GM12878 (cell line): ENCODE data around the gene FUZ. TPM values are rescaled to one million over a fixed set of nuclear protein-coding genes. Genes with fewer than 3 reads are reported as not detected.

Experiments used
- CEBPB ChIP-seq, 2 experiments: fragments of 150-350 bp in 1 of 2; IDR thresholded peaks; 2 replicates each; pipeline ENCODE4 v1.6.1; 2012 to 2014; ENCODE audit warnings: low read depth in 2 of 2, low read length in 2 of 2, borderline replicate concordance in 1 of 2, inconsistent platforms in 1 of 2
- HDAC2 ChIP-seq: fragments of 200-600 bp; sonication (generic); IDR thresholded peaks from 2 replicates; pipeline ENCODE4 v1.6.1; 2017
- HSF1 ChIP-seq: fragments of 150-350 bp; IDR thresholded peaks from 2 replicates; pipeline ENCODE4 v1.6.1; 2014; ENCODE audit warnings: mild to moderate bottlenecking, low read depth, low read length
- MYB ChIP-seq: fragments of 150-350 bp; IDR thresholded peaks from 2 replicates; pipeline ENCODE4 v1.6.1; 2014; ENCODE audit warnings: mild to moderate bottlenecking, low read depth, low read length, borderline replicate concordance
- MYC ChIP-seq: IDR thresholded peaks from 2 replicates; pipeline ENCODE4 v1.6.1; 2011; ENCODE audit warnings: mild to moderate bottlenecking, low read length, moderate library complexity, inconsistent platforms; ENCODE audit not compliant: insufficient read depth, insufficient replicate concordance, insufficient read length, severe bottlenecking
- NFYA ChIP-seq: IDR thresholded peaks from 2 replicates; pipeline ENCODE4 v1.6.1; 2011; ENCODE audit warnings: low read depth, mild to moderate bottlenecking, low read length, improper control_type of control experiment, borderline replicate concordance
- PAX8 ChIP-seq: fragments of 450-650 bp; IDR thresholded peaks from 2 replicates; pipeline ENCODE4 v1.6.1; 2017; ENCODE audit warnings: mild to moderate bottlenecking, moderate library complexity
- PML ChIP-seq: IDR thresholded peaks from 2 replicates; pipeline ENCODE4 v1.6.1; 2012; ENCODE audit warnings: low read length, inconsistent platforms
- RCOR1 ChIP-seq: conservative IDR thresholded peaks from 2 replicates; pipeline ENCODE4 v1.6.1; 2012; ENCODE audit warnings: low read depth, low read length, improper control_type of control experiment
- RELA ChIP-seq: fragments of 450-650 bp; IDR thresholded peaks from 2 replicates; pipeline ENCODE4 v1.8.0; 2014; ENCODE audit warnings: borderline replicate concordance; ENCODE audit not compliant: partially characterized antibody
- SMAD5 ChIP-seq: IDR thresholded peaks from 2 replicates; pipeline ENCODE4 v1.6.1; 2016; ENCODE audit warnings: antibody characterized with exemption, low read depth
- SMC3 ChIP-seq: IDR thresholded peaks from 2 replicates; pipeline ENCODE4 v1.6.1; 2011; ENCODE audit warnings: low read length, improper control_type of control experiment, borderline replicate concordance
- SP1 ChIP-seq: IDR thresholded peaks from one replicate; pipeline ENCODE4 v1.6.1; 2011; ENCODE audit warnings: low read depth, low read length
- SREBF1 ChIP-seq: IDR thresholded peaks from 2 replicates; pipeline ENCODE4 v1.6.1; 2012; ENCODE audit warnings: mild to moderate bottlenecking, low read length
- SREBF2 ChIP-seq: IDR thresholded peaks from 2 replicates; pipeline ENCODE4 v1.6.1; 2012; ENCODE audit warnings: mild to moderate bottlenecking, low read length
- SUZ12 ChIP-seq: fragments of 200-600 bp; sonication (generic); IDR thresholded peaks from one replicate; pipeline ENCODE4 v1.6.1; 2018; ENCODE audit warnings: antibody characterized with exemption, mild to moderate bottlenecking; ENCODE audit not compliant: unreplicated experiment
- TAF1 ChIP-seq: IDR thresholded peaks from 2 replicates; pipeline ENCODE4 v1.6.1; 2011; ENCODE audit warnings: mild to moderate bottlenecking, low read depth, low read length, borderline replicate concordance
- polyA plus RNA-seq, 11 experiments: library from polyadenylated mRNA; depleted of rRNA in 4 of 11; unstranded in 6 of 11; stranded (reverse) in 5 of 11; fragments of >200 nt; fragmentation: Nextera tagmentation in 4 of 11; fragmentation: Illumina TruSeq in 1 of 11; extraction: Ambion mirVana in 4 of 11; extraction: Trizol in 1 of 11; gene quantifications; 1 replicate in 1 of 11; 2 replicates in 10 of 11; pipeline versions ENCODE4 v1.2.1 to v1.2.3, GENCODE V29; 2011 to 2016; ENCODE audit warnings: inconsistent platforms in 2 of 11, missing spikeins in 2 of 11, low read depth in 1 of 11
- total RNA-seq, 4 experiments: library from RNA; depleted of rRNA in 3 of 4; stranded (reverse); fragments of >200 nt in 3 of 4; fragmentation: Illumina TruSeq in 1 of 4; extraction: Trizol in 1 of 4; gene quantifications; 2 replicates each; pipeline versions ENCODE4 v1.2.1 to v1.2.3, GENCODE V29; 2013 to 2021
- TF ChIP-seq, protein P1 (sequence below): IDR thresholded peaks from 2 replicates; pipeline ENCODE4 v1.6.1; 2011; ENCODE audit warnings: low read depth, mild to moderate bottlenecking, low read length, moderate library complexity, borderline replicate concordance; ENCODE audit errors: extremely low read depth
- TF ChIP-seq, protein P2 (sequence below): fragments of 450-650 bp; formaldehyde crosslinking; IDR thresholded peaks from 2 replicates; pipeline ENCODE4 v1.4.0; 2022; ENCODE audit warnings: mild to moderate bottlenecking, moderate library complexity
- TF ChIP-seq, protein P3 (sequence below): IDR thresholded peaks from 2 replicates; pipeline ENCODE4 v1.6.1; 2011; ENCODE audit warnings: low read depth, low read length, improper control_type of control experiment, borderline replicate concordance

Gene FUZ
- total and polyA plus RNA-seq, 10 of the 15 experiments (the other 5 are each of a cell fraction or from before 2014, with no cell fraction given): 0.18 to 11.5 (median 8.8) TPM

DNA sequence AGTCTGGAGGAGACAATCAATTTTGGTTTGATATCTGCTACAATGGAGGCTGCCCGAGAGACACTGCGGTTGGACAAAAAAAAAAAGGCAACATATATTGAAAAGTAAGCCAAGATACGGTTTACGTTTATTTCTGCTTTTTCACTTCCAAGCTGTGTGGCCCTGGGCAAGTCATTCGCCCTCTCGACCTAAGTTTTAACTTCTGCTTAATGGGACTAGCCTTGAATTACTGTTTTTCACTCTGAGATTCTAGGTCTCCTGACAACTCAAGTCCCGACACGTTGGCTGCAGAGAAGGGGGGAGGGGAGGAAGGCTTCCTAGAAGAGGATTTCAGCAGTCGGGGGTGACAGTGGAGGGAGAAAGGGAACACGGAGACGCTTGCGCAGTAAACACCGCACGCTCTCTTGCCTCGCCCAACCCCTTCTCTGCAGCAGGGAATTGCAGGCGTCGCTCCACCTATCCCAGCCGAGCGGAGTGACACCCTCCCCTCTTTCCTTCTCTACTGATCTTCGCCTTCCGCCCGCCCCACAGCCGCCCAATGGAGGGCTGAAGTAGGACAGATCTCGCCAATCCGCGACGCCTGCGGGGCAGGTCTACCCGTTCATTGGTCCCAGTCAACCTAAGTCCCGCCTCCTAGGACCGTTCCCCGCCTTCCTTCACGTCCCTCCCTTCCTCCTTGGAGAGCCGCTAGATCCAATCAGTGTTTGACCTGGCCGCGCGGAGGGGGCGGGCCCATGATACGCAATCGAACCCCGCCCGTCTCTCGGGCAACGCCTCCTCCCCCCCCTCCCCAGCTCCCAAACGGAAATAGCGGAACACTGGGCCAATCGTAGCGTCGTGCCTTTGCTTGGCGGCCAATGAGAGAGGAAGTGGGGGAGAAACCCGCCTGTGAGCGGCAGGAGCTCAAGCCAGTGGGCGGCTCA lies 46.8 kb downstream of the FUZ start (continued):
- TF ChIP-seq, protein P1, sequence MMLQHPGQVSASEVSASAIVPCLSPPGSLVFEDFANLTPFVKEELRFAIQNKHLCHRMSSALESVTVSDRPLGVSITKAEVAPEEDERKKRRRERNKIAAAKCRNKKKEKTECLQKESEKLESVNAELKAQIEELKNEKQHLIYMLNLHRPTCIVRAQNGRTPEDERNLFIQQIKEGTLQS: no peak
- TF ChIP-seq SREBF2: no peak
- peak; percentile 95 for TF ChIP-seq SP1
- TF ChIP-seq SMC3: no peak
- no peak for TF ChIP-seq CEBPB (IDR thresholded peaks at IDR 0.05; ENCODE audit: borderline replicate concordance in 1 of 2, low read depth in 2 of 2, low read length in 2 of 2)
- peak; percentile 47; the same call in 1 of the 2 replicates for TF ChIP-seq TAF1
- no peak for TF ChIP-seq SUZ12
- 0 out of 2 replicates have a peak, but pooled peaks have one; percentile 0 for TF ChIP-seq HSF1
- 0 out of 2 replicates have a peak, but pooled peaks have one; percentile 17 for TF ChIP-seq SREBF1
- no peak for TF ChIP-seq PML
- TF ChIP-seq MYB: no peak
- TF ChIP-seq RCOR1: no peak
- TF ChIP-seq MYC: no peak
- TF ChIP-seq RELA: no peak
- no peak for TF ChIP-seq HDAC2
- TF ChIP-seq, protein P2, sequence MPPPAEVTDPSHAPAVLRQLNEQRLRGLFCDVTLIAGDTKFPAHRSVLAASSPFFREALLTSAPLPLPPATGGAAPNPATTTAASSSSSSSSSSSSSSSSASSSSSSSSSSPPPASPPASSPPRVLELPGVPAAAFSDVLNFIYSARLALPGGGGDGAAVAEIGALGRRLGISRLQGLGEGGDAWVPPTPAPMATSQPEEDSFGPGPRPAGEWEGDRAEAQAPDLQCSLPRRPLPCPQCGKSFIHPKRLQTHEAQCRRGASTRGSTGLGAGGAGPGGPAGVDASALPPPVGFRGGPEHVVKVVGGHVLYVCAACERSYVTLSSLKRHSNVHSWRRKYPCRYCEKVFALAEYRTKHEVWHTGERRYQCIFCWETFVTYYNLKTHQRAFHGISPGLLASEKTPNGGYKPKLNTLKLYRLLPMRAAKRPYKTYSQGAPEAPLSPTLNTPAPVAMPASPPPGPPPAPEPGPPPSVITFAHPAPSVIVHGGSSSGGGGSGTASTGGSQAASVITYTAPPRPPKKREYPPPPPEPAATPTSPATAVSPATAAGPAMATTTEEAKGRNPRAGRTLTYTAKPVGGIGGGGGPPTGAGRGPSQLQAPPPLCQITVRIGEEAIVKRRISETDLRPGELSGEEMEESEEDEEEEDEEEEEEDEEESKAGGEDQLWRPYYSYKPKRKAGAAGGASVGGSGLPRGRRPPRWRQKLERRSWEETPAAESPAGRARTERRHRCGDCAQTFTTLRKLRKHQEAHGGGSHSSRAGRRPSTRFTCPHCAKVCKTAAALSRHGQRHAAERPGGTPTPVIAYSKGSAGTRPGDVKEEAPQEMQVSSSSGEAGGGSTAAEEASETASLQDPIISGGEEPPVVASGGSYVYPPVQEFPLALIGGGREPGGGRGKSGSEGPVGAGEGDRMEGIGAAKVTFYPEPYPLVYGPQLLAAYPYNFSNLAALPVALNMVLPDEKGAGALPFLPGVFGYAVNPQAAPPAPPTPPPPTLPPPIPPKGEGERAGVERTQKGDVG (CRISPR knock-in tag): no peak
- peak; percentile 85; the same call in 1 of the 2 replicates for TF ChIP-seq SMAD5
- peak; percentile 94 for TF ChIP-seq NFYA
- TF ChIP-seq PAX8: no peak
- TF ChIP-seq, protein P3, sequence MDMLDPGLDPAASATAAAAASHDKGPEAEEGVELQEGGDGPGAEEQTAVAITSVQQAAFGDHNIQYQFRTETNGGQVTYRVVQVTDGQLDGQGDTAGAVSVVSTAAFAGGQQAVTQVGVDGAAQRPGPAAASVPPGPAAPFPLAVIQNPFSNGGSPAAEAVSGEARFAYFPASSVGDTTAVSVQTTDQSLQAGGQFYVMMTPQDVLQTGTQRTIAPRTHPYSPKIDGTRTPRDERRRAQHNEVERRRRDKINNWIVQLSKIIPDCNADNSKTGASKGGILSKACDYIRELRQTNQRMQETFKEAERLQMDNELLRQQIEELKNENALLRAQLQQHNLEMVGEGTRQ: no peak
